DMS53 (cell line): ENCODE data around the gene CSTPP1.
"Not testable (repeated sequence)": the region's sequence is repeated elsewhere in the genome, so short reads cannot be mapped to it uniquely, and the experiment has no call there.

ENCODE experiments used
- DNase-seq: peaks from one replicate; lab custom pipeline; 2025; lab: John Stamatoyannopoulos, UW

The CSTPP1 gene

DNA sequence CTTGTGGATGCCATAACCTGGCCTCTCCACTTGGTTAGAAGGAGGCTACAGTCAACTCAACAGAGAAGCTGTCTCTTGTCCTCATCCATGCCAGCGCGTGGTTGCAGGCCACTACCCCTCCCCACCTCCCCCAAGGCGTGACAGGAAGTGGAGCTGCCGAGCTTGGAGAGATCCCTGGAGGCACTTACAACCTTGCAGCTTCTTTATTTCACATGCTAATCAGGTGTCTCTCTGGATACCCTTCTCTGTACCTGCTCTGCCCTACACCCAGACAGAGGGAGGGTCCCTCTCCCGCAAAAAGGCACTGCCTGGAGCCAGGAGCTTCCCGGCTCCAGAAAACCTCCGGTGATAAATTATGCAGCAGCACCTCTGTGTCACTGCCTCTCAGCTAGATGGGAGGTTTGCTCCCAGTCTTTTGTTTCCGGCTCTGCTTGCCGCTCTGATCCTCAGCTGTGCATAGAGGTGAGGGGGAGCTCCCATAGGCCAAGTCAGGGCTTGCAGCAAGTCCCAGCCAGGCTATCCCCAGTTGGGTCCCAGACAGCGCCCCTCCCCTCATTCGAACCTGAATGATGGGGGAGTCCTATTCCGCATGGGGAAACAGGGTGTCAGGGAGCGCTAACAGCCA, 23.9 kb upstream of the CSTPP1 start:
- no peak for DNase-seq

DNA sequence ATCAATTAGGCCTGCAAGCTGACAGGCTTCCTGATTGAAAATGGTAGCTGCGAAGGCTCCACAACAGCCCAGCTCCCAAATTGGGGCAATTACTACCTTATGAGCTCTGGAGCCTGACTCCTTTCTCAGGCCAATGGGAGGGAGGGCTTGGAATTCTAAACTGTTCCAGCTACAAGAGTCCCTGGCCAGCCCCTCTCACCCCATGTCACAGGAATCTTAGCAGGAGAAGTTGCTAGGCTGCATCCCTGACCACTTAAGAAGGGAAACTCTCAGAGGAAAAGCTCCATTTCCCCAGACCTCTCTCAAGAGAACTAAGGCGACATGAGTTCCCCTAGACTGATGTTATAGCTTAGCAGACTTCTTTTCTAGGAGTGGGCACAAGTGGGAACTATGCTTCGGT, 23.1 kb upstream of the CSTPP1 start:
- DNase-seq: no peak

- no peak for DNase-seq
These were observed 22.2 kb upstream of the CSTPP1 start for GRCh38 chr11:46914363-46914762.

DNA sequence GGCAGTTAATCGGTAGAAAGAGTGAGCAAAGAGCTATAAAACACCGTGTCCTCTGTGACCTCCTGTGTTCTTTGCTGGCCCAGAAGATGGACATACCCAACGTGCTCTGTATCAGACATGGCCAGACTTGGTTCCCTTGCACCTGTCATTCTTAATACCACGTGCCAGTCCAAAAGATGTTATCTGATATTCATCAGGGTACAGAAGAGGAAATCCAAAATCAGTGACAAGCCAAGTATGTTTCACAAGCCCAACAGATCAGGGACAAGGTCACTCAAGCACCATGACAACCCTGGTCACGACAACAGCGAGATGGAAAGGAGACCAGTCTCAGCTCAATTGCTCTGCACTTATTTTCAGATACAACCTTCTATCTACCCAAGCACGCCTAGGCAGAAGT, 21.7 kb upstream of the CSTPP1 start:
- no peak for DNase-seq

DNA sequence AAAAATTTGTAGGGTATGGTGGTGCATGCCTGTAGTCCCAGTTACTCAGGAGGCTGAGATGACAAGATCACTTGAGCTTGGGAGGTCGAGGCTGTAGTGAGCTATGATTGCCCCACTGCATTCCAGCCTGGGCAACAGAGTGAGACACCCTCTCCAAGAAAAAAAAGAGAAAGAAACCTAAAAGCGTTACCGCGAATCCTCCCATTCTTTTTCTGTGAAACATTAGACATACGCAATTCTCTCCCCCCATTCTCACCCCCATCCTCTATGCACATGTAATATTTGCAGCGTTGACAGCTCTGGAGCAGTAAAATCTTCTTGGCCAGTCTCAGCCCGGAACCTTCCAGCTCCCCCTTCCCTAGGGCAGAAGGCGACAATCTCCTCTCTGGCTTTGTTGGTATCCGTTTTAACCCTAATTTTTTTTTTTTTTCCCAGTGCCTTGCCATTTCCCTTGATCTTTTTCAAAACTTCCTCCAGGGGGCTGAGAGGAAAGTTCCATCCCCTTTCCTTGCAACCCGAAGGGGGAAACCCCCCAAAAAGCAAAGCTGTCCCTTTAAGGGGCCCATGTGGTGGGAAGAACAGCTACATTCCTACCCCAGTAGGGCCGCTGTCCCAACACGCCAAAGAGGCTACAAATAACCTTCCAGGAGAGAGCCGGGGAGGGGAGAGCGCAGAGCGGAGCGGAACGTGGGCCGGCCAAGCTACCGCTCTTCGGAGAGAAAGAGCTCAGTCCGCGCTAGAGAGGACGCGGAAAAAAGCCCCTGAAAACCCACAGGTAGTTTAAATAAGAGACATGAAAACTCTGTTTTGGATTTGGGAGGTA, 20.1 kb upstream of the CSTPP1 start:
- peak; percentile 33 for DNase-seq

DNA sequence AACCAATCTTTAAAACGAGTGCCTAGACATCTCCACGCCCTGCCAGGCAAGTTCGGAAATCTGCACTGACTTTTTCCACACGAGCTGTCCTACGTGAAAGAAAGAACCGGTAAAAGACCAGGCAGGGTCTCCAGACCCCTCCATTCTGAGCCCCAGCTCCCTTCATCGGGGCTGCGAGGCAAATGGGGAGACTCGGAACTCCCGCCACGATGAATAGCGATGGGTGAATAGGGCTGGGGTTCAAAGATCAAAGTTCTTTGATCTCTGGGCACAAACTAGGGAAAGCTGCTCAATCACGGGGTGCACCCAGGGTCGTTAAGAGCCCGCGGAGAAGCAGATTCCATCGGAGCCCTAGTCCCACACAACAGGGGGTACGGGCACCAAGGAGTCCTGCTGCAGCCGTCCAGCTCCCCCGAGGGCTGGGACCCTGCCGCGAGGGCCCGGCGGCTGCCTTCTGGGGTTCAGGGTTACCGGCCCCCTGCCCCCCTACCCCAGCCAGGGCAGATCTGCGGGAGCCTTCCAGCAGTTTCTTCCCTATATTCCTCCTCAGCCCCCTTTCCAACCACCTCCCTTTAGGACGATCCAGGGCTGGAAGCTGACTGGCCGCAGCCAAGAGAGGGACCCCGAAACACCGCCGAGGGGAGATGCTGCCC, 19.3 kb upstream of the CSTPP1 start:
- DNase-seq: no peak

GRCh38 chr11:46917762-46918082, 18.8 kb upstream of the CSTPP1 start:
- no peak for DNase-seq

DNA sequence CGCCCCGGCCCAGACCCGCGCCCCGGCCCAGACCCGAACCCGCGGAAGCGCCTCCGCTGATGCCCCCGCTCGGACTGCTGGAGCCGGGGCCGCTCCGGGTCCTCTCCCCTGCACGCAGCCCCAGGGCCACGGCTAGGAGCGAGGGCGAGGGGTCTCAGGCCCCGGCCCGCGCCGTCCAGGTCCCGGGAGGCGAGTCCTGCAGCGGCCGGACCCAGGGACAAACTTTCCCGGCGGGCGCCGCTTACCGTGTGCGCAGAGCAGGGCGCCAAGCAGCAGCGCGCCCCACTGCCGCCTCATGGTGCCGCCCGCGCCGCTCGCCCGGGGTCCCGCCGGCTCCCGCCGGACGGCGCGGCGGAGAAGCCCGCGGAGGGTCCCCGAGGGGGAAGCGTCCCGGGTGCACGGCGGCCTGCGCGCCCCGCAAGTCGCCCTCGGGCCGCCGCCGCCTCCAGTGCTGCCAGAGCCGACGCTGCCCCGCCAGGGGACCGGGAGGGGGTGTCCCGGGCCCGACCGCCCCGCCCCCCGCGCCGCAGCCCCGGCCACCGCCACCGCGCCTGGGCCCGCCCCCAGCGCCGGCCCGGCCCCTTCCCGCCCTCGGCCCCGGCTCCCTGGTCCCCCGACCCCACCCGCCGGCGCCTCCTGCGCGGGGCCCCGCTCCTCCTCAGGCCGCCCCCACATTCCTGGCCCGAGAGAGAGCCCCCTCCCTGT, 18.3 kb upstream of the CSTPP1 start, which contains the start of gene LRP4:
LRP4 (minus strand) TSS at position 468 of the 705 bp plus-strand sequence; CDS start at position 297, 171 bp downstream.
- DNase-seq: peak; percentile 74

DNA sequence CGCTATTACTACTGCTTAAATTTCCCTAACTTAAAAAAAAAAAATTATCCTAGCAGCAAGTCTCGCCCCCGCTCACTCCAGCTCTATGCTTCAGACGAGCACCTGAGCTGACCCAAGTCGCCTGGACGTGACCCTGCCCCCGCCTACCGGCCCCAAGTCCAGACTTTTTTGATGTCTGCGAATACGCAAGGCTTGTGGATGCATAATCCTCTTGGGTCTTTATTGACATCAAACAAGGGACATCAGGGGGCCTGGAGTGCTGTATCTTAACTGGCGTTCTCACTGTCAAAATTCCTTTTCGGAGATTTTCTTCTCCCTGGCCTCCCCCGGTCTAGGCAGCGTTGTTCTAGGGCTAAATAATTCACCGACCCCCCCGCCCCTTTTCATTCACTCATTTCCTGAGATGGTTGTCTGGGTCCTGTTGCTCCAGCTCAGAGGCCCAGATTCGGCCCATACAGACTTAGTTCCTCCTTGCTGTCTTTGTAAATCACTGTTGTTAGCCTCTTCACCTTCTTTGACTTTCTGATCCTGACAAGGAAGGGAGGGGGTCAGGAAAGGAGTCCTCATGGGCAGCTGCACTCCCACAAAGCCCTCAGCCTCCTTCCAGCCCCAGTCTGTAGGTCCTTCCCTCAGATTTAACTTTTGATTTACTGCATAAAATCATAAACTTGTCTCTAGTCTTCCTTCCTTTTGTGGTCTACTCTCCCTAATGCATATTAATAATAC, 17.6 kb upstream of the CSTPP1 start:
- peak; percentile 58 for DNase-seq

DNA sequence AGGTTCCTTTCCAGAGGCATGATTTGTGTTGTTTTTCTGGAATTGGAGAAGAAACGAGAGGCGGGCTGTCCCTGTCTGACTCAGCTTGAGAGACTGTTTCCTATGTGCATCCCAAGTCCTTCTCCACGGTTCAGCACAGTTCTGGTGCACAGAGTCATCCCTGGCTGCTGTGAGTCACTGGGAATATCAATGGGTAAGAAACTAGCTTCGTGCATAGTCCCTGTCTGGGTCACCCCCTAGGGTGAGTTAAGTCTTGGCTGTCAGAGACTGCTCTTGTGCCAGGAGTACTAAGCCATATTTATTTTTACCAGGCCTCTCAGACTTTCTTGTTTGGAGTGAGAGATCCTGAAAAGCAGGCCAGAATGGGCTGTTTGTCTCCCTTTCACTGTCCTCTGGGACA, 15.8 kb upstream of the CSTPP1 start:
- DNase-seq: peak; percentile 90

DNA sequence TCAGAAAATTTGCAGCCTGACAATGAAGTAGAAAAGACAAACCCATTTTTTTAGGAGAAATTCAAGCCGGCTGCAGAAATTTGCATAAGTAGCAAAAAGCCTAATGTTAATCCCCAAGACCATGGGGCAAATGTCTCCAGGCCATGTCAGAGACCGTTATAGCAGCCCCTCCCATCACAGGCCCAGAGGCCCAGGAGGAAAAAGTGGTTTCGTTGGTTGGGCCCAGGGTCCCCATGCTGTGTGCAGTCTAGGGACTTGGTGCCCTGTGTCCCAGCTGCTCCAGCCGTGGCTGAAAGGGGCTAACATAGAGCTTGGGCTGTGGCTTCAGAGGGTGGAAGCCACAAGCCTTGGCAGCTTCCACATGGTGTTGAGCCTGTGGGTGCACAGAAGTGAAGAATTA, 8.6 kb upstream of the CSTPP1 start:
- DNase-seq: not testable (repeated sequence)

- DNase-seq: not testable (repeated sequence)
These were observed 7.9 kb upstream of the CSTPP1 start for GRCh38 chr11:46928701-46929100.

DNA sequence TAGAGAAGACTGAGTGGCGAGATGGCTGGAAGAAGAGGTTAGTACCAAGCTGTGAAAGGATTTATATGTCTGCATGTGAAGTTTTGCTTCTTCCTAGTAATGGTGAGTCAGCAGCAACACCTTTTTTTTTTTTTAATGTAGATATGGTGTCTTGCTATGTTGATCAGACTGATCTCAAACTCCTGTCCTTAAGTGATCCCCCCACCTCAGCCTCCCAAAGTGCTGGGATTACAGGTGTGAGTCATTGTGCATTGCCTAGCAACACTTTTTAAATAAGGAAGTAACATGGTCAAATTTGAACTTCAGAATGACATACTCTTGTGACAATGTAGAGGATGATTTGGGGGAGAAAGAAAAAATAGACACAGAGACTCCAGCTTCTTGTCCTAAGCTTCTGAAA, 6.5 kb upstream of the CSTPP1 start:
- DNase-seq: peak; percentile 88

- no peak for DNase-seq
These were observed 5.6 kb downstream of the CSTPP1 start for GRCh38 chr11:46942172-46942571.

DNA sequence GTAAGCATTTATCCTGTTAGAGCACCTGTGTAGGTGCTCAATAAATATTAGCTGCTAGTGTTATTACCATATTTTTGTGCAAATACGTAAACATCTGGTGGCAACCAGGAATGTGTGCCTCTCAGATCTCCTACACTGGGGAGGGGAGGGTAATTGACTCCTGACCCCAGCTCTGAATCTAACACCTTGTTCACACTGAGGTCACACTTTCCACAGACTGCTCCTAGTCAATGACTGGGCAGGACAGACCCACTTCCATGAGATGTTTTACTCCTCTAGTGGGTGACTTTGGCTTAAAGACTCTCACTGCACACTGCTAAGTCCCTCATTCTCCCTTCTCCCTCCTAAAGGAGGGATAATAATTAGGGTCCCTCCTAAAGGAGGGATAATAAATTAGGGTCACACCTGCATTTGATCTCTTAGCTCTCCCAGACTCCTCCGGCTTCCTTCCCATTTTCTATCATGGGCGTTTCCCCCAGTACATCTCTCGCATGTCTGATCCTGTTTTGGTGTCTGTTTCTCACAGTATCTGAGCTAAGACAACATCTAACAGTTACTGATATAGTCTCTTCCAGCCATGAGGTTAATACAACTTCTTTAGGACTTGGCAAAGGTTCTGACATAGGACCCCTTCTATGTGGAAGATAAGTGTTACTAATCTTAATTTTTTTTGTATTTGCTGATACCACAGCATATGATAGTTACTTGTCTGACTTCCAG, 8.0 kb downstream of the CSTPP1 start:
- no peak for DNase-seq

DNA sequence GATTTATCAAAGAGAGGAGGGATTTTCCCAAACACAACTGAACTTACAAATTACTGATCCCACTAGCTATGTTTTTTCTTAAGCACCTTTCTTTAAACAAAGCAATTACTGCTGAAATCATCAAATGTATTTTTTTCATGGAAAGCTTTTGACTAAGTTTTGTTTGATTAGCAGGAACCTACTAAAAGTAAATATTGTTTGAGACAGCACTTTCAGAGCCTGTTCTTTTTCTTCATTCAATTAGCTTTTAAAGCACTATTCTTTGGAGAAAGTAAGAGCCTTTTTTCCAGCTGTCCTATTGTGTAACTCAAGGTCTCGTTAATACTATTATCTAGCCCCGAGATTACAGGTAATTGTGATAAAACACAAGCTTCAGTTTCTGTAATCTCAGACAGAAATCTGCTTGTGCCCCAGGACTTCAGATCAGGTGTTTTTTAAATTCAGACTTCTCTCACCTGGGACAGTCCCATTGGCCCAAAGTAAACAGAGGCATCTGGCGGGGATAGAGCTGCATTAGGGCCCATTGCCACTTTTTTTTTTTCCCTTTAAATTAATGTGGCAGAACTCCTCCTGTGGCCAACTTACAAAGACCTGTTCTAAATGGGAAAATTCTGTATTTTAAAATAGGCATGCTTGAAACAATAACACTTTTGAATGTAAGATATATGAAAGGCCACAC, 11.0 kb downstream of the CSTPP1 start:
- peak; percentile 58 for DNase-seq

DNA sequence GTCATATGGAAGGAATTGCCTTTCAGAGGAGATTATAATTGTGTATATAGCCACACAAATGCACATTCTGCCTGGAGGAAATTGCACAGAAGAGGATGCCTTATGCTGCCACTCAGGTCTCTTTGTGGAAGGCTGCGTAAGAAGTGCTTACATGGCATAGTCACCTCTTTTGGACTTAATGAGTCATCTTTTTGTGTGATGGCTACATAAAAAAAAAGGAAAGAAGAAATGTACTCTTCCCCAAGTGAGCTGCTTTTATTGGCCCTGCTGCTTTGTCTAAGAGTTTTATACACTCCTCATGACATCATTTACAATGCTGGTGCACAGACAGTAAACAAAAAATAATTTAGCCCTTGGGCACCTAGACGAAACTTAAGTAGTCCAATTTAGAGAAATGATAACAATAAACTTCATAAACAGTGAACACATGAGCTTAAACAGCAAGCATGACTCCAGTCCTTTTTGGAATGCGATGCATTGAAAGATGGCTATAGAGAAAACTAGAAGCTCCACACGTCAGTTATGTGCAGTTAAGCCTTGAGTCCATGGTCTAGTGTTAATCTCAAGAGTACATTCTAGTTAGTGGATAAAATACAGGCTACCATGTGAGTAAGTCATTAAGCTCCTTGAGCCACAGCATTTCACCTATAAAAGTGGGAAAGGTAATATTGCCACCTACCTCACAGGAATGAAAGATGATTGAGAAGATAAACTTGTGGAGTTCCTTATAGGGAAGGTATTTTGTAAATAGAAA, 12.0 kb downstream of the CSTPP1 start:
- DNase-seq: peak; percentile 82

GRCh38 chr11:46949297-46949696, 12.7 kb downstream of the CSTPP1 start:
- no peak for DNase-seq

DNA sequence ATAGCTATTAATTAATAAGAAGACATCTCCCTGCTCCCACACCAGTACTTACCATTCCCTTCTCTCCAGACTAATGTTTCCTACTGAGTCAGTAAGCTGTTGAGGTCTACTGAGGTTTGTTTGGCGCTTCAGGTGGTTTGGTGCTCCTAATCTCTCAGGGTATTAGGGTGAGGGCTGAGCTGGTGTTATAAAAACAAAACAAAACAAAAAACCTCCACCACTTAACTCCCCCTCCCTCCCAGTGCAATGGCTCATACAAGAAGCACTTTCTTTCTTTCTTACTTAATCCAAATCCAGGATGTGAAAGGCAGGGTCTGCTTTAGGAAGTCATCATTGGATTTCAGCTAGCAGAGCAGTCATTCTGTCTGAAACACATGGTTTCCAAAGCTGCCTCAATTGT, 15.3 kb downstream of the CSTPP1 start:
- no peak for DNase-seq

GRCh38 chr11:46952553-46952952, 16.0 kb downstream of the CSTPP1 start:
- DNase-seq: no peak
